GM12878 (cell line): ENCODE data around the gene ZMIZ1.

Source experiments
- CEBPB ChIP-seq, 2 experiments: fragments of 150-350 bp in 1 of 2; IDR thresholded peaks; 2 replicates each; pipeline ENCODE4 v1.6.1; 2012 to 2014; ENCODE audit warnings: low read depth in 2 of 2, low read length in 2 of 2, borderline replicate concordance in 1 of 2, inconsistent platforms in 1 of 2
- CTCF ChIP-seq, 3 experiments: IDR thresholded peaks in 2 of 3; conservative IDR thresholded peaks in 1 of 3; 2 replicates each; pipeline ENCODE4 v1.5.1; 2011; ENCODE audit warnings: low read depth in 3 of 3, low read length in 3 of 3, mild to moderate bottlenecking in 3 of 3, control low read depth in 2 of 3, moderate library complexity in 2 of 3, inconsistent platforms in 1 of 3, mixed read lengths in 1 of 3; ENCODE audit not compliant: control insufficient read depth in 2 of 3, insufficient read depth in 1 of 3; ENCODE audit errors: extremely low read depth in 1 of 3

DNA sequence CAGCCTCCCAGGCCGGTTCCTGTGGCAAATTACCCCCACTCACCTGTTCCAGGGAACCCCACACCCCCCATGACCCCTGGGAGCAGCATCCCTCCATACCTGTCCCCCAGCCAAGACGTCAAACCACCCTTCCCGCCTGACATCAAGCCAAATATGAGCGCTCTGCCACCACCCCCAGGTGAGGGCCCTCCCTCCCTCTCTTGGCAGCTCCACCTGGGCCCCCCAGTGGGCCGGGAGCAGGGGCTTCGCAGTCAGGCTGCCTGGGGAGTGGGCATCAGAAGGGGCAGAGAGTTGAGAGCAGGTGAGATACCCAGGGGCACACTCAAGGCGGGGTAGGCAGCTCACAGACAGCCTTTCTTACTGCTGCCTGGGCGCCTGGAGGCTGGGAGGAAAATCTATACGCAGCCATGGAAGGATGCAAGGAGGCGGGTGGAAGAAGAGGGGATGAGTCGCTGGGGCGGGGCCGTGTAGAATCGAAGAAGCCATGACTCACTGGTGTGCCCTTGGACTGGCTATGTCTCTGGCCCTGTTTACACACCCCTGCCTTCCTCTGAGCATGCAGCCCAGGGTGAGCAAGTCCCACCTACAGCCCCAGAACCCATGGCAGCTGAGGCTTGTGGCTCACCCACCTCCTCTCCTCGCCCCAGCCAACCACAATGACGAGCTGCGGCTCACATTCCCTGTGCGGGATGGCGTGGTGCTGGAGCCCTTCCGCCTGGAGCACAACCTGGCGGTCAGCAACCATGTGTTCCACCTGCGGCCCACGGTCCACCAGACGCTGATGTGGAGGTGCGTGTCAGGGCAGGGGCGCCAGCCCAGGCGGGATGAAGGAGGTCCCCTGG is 229.9 kb downstream of the ZMIZ1 start:
- TF ChIP-seq CTCF (IDR thresholded peaks at IDR 0.05 in 2 of 3, conservative IDR thresholded peaks at IDR 0.05 in 1 of 3; ENCODE audit: control insufficient read depth in 2 of 3, extremely low read depth in 1 of 3, insufficient read depth in 1 of 3, low read depth in 3 of 3, low read length in 3 of 3) (no peak), CEBPB (IDR thresholded peaks at IDR 0.05; ENCODE audit: borderline replicate concordance in 1 of 2, low read depth in 2 of 2, low read length in 2 of 2) (no peak)
